GM12872 (cell line): Measurements from ENCODE around the gene FUOM.

ENCODE experiments used
- CTCF ChIP-seq: IDR thresholded peaks from 3 replicates; pipeline ENCODE4 v1.5.1; 2011; ENCODE audit warnings: low read depth, mild to moderate bottlenecking, low read length, moderate library complexity; ENCODE audit not compliant: insufficient read depth

Gene FUOM

GRCh38 chr10:133349160-133349568 lies 8.7 kb downstream of the FUOM start:
- no peak for TF ChIP-seq CTCF

DNA sequence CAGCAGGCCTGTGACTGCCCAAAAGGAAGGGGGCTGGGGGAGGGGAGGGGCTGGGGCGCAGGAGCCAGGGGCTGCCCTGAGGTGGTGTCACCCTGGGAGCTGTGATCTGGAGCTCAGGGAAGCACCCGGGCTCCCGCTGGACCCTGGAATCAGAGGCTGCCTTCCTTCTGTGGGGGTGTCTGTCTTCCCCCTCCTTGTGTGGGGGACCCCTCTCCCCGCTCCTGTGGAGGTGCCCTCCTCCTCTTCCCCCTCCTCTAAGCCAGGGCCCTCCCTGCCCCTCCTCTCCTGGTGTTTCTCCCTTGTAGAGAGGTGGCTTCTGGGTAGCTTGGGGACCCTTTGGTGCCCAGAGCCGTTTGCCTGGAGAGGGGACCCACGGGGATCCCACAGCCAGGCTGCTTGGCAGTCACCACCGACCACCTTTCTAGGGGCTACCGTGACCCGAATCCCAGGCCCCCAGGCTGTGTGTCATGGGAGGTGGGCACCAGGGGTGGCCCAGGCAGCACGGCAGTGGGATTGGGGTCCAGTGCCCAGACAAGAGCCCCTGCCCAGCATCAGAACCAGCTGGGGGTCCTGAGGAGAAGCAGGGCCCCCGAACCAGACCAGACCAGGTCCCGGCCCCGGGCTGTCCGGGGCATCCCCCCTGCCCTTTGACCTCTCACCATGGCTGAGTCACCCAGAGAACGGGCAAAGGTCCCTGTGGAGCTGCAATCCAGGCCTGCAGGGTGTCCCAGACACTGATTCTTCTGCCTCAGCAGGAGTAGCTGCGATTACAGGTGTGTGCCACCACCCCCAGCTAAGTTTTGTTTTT lies 9.9 kb downstream of the FUOM start:
- no peak for TF ChIP-seq CTCF

- TF ChIP-seq CTCF, result no peak
Measured at GRCh38 chr10:133346413-133346812, 11.4 kb downstream of the FUOM start.

- TF ChIP-seq CTCF, result no peak
Measured at GRCh38 chr10:133344236-133344635, 13.6 kb downstream of the FUOM start.

DNA sequence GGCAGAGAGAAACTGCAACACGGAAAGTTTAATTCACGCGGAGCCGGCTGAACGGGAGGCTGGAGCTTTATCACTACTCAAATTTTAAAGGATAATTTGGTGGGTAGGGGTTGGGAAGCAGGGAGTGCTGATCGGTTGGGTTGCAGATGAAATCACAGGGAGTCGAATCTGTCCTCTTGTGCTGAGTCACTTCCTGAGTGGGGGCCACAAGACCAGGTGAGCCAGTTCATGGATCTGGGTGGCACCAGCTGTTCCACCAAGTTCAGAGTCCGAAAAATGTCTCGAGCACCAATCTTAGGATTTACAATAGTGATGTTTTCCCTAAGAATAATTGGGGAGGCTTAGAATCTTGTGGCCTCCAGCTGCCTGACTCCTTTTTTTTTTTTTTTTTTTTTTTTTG lies 14.3 kb downstream of the FUOM start:
- TF ChIP-seq CTCF, result no peak

- TF ChIP-seq CTCF, result no peak
Measured at GRCh38 chr10:133342942-133343341, 14.9 kb downstream of the FUOM start.

DNA sequence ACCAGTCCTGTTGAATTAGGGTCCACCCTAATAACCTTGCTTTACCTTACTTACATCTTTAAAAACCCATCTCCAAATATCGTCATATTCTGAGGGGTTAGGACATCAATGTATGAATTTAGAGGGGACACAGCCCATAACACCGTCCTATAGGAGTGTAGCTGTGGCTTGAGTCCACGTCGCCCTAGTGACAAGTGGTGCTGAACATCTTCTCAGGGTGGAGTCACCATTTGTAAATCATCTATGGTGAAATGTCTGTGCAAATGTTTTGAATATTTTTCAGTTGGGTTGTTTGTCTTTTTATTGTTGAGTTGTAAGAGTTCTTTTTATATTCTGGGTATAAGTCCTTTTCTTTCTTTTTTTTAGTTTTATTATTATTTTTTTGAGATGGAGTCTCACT lies 15.8 kb downstream of the FUOM start:
- TF ChIP-seq CTCF, result no peak
